ENCODE measurements around the gene CD83. TPM values are rescaled to one million over a fixed set of nuclear protein-coding genes. Genes with fewer than 3 reads are reported as not detected.

Gene CD83
- total and polyA plus RNA-seq, 12 donors = 4.0 to 245 (median 8.5) TPM

DNA sequence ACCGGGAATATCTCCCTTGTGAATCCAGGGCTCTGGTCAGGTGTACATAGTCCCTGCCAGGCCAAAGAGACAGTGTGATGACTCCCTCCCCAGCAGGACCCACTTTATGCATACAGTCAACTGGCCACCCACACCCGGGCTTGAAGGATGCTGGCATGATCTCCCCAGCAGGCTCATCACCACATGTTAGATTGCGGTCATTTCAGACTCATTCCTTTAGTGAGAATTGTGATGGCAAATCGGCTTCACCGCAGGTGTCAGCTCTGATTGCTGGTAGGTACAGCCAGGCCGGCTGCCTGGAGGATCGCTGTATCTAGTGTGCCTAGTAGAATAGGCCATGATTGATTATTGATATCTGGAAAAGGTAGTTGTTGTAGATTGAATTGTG, 24.5 kb downstream of the CD83 start:
- intact Hi-C loops (cut with DNase I) = loop anchor here in 1 of 2 donors (10.0 kb wide), 1 partner anchor 227 kb away; no protein-coding TSS in a partner anchor
- WGBS, 4 donors = 79 to 95% (median 90%) methylated on average over 5 to 7 of the region's 7 CpGs
- Histone ChIP-seq H3K36me3 (replicated peaks in 1 of 2) (no peaks in the 10 kb centered on the region), H3K4me3 (no peak overlapping the region), H3K27me3 (no peaks in the 10 kb centered on the region), H3K27ac (no peak overlapping the region), H3K9me3 (replicated peaks in 1 of 3) (no peaks in the 10 kb centered on the region), H3K4me1 (replicated peaks in 1 of 2) (no peaks in the 10 kb centered on the region)
- DNase-seq = no peak
- TF ChIP-seq, protein P1, sequence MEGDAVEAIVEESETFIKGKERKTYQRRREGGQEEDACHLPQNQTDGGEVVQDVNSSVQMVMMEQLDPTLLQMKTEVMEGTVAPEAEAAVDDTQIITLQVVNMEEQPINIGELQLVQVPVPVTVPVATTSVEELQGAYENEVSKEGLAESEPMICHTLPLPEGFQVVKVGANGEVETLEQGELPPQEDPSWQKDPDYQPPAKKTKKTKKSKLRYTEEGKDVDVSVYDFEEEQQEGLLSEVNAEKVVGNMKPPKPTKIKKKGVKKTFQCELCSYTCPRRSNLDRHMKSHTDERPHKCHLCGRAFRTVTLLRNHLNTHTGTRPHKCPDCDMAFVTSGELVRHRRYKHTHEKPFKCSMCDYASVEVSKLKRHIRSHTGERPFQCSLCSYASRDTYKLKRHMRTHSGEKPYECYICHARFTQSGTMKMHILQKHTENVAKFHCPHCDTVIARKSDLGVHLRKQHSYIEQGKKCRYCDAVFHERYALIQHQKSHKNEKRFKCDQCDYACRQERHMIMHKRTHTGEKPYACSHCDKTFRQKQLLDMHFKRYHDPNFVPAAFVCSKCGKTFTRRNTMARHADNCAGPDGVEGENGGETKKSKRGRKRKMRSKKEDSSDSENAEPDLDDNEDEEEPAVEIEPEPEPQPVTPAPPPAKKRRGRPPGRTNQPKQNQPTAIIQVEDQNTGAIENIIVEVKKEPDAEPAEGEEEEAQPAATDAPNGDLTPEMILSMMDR (IDR thresholded peaks at IDR 0.05) = no peak
- TF ChIP-seq POLR2A (IDR thresholded peaks at IDR 0.05) = no peak

DNA sequence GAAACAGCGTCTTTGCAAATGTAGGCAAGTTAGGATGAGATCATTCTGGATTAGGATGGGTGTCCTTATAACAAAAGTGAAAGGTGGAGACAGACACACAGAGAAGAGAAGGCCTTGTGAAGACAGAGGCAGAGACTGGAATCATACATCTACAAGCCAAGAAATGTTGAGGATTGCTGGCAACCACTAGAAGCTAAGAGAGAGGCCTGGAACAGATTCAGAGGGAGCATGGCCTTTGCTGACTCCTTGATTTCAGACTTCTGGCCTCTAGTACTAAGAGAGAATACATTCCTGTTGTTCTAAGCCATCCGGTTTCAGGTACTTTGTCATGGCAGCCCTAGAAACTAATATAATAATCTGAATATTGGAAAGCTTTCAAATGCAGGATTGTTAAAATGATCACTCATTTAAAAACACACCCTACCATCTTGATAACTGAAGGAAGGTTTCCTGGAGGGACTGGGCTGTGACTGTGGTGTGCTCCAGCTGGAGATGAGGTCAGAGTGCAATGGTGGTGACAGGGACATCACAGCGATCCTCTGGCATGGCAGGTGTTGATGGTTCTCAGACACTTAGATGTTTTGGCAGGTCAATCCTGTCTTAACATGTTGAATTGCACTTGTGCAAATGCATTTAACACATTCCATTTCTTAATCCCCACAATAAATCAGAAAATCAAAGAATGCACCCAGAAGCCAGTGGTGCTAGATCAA, 25.1 kb downstream of the CD83 start:
- no peak overlapping the region for H3K4me3 ChIP-seq
- no peaks in the 10 kb centered on the region for H3K27me3 ChIP-seq
- H3K4me1 ChIP-seq (replicated peaks in 1 of 2) = no peaks in the 10 kb centered on the region
- WGBS, 4 donors = 87 to 95% (median 91%) methylated on average over 3 of the region's 3 CpGs
- no peak overlapping the region for H3K27ac ChIP-seq
- H3K36me3 ChIP-seq (replicated peaks in 1 of 2) = no peaks in the 10 kb centered on the region
- no peak for DNase-seq
- H3K9me3 ChIP-seq (replicated peaks in 1 of 3) = no peaks in the 10 kb centered on the region
- TF ChIP-seq, protein P1 (IDR thresholded peaks at IDR 0.05) = no peak
- no peak for TF ChIP-seq POLR2A (IDR thresholded peaks at IDR 0.05)
- intact Hi-C loops (cut with DNase I) = loop anchor here in 1 of 2 donors (10.0 kb wide), 1 partner anchor 228 kb away; no protein-coding TSS in a partner anchor

GRCh38 chr6:14143305-14143704, 25.7 kb downstream of the CD83 start:
- Histone ChIP-seq H3K4me1 (replicated peaks in 1 of 2) (no peaks in the 10 kb centered on the region), H3K9me3 (replicated peaks in 1 of 3) (no peaks in the 10 kb centered on the region), H3K27me3 (no peaks in the 10 kb centered on the region), H3K27ac (no peak overlapping the region), H3K4me3 (no peak overlapping the region), H3K36me3 (replicated peaks in 1 of 2) (no peaks in the 10 kb centered on the region)
- intact Hi-C loops (cut with DNase I) = loop anchor here in 1 of 2 donors (10.0 kb wide), 1 partner anchor 229 kb away; no protein-coding TSS in a partner anchor
- TF ChIP-seq, protein P1 (IDR thresholded peaks at IDR 0.05) = no peak
- no peak for TF ChIP-seq POLR2A (IDR thresholded peaks at IDR 0.05)
- no peak for DNase-seq
- 74 to 89% (median 84%) methylated on average over 4 of the region's 4 CpGs for WGBS, 4 donors

DNA sequence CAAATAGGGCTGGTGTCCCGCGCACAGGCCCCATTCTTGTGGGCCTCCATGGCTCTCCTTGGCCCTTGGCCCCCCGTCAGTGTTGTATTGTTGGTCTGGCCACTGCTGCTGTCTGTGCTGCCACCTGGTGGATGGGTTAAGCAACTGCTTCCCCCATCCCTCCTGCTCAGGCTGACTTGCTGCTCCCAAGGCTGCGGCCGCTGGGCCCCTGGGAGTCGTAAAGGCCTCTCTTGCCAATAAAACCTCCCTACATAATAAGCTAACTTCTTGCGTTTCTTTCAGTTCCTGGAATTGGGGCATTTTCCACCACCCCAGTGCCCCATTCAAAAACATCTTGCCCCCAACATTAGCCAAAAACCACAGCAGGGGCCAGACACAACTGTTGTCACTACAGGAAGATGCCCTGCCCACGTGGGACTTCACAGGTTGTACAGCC, 27.1 kb downstream of the CD83 start:
- no peak for TF ChIP-seq POLR2A (IDR thresholded peaks at IDR 0.05)
- TF ChIP-seq, protein P1 (IDR thresholded peaks at IDR 0.05) = peak; percentile 84 to 98 (median 90)
- H3K4me1 ChIP-seq (replicated peaks in 1 of 2) = no peaks in the 10 kb centered on the region
- H3K9me3 ChIP-seq (replicated peaks in 1 of 3) = no peaks in the 10 kb centered on the region
- DNase-seq = peak; percentile 67 to 82 (median 74)
- no peaks in the 10 kb centered on the region for H3K27me3 ChIP-seq
- intact Hi-C loops (cut with DNase I) = loop anchor here (5.0 to 10.0 kb wide), 2 partner anchors 230 to 232 kb away; no protein-coding TSS in a partner anchor
- no peaks in the 10 kb centered on the region for H3K36me3 ChIP-seq (replicated peaks in 1 of 2)
- WGBS, 4 donors = 23 to 36% (median 25%) methylated on average over 8 of the region's 8 CpGs
- H3K4me3 ChIP-seq = no peak overlapping the region
- H3K27ac ChIP-seq = no peak overlapping the region
